ENCODE data around the gene SH3PXD2B. TPM values are rescaled to one million over a fixed set of nuclear protein-coding genes. Genes with fewer than 3 reads are reported as not detected.

SH3PXD2B gene
- total and polyA plus RNA-seq, 10 of the 15 experiments (the other 5 are each of a cell fraction or from before 2014, with no cell fraction given), result 0.05 to 1.6 (median 0.57) TPM

GRCh38 chr5:172371684-172372083 is 82.6 kb downstream of the SH3PXD2B start (continued):
- TF ChIP-seq HSF1 (IDR thresholded peaks at IDR 0.05; ENCODE audit: low read depth, low read length), result no peak
- no peak for TF ChIP-seq NRF1 (conservative IDR thresholded peaks at IDR 0.05; ENCODE audit: low read depth, low read length)
- no peak for TF ChIP-seq PRDM15 (CRISPR knock-in tag; IDR thresholded peaks at IDR 0.05)
- no peak for TF ChIP-seq HDAC2 (IDR thresholded peaks at IDR 0.05)
- TF ChIP-seq MYC (IDR thresholded peaks at IDR 0.05; ENCODE audit: insufficient read depth, insufficient read length, insufficient replicate concordance, low read length, severe bottlenecking), result no peak

Measured in GM12878 (cell line).